AG10803 (cell line): ENCODE data around the gene FAM53A.
"Not testable (repeated sequence)": the region's sequence is repeated elsewhere in the genome, so short reads cannot be mapped to it uniquely, and the experiment has no call there.

Experiments
- DNase-seq: peaks from one replicate; pipeline ENCODE4 v3.0.0; 2010; ENCODE audit warnings: low read depth
- H3K4me3 ChIP-seq: 2 replicates; pipeline ENCODE4 v1.5.1; 2011; ENCODE audit warnings: mild to moderate bottlenecking, low read length, control low read depth
- TF ChIP-seq, protein P1 (sequence below): conservative IDR thresholded peaks from 2 replicates; pipeline ENCODE4 v1.5.1; 2011; ENCODE audit warnings: mild to moderate bottlenecking, low read length, control low read depth, inconsistent platforms

FAM53A gene

DNA sequence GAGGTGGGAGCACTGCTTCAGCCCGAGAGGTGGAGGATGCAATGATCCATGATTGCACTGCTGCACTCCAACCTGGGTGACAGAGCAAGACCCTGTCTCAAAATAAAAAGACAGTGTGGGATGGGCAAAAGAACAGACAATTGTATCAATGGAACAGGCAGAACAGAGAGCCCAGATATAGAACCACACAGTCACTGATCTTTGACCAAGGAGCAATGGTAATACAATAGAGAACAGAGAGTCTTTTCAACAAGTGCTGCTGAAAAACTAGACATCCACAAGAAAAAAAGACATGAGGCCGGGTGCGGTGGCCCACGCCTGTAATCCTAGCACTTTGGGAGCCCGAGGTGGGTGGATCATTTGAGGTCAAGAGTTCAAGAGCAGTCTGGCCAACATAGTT lies 5.9 kb downstream of the FAM53A start:
- DNase-seq = no peak
- H3K4me3 ChIP-seq = no peak overlapping the region
- TF ChIP-seq, protein P1, sequence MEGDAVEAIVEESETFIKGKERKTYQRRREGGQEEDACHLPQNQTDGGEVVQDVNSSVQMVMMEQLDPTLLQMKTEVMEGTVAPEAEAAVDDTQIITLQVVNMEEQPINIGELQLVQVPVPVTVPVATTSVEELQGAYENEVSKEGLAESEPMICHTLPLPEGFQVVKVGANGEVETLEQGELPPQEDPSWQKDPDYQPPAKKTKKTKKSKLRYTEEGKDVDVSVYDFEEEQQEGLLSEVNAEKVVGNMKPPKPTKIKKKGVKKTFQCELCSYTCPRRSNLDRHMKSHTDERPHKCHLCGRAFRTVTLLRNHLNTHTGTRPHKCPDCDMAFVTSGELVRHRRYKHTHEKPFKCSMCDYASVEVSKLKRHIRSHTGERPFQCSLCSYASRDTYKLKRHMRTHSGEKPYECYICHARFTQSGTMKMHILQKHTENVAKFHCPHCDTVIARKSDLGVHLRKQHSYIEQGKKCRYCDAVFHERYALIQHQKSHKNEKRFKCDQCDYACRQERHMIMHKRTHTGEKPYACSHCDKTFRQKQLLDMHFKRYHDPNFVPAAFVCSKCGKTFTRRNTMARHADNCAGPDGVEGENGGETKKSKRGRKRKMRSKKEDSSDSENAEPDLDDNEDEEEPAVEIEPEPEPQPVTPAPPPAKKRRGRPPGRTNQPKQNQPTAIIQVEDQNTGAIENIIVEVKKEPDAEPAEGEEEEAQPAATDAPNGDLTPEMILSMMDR = no peak

DNA sequence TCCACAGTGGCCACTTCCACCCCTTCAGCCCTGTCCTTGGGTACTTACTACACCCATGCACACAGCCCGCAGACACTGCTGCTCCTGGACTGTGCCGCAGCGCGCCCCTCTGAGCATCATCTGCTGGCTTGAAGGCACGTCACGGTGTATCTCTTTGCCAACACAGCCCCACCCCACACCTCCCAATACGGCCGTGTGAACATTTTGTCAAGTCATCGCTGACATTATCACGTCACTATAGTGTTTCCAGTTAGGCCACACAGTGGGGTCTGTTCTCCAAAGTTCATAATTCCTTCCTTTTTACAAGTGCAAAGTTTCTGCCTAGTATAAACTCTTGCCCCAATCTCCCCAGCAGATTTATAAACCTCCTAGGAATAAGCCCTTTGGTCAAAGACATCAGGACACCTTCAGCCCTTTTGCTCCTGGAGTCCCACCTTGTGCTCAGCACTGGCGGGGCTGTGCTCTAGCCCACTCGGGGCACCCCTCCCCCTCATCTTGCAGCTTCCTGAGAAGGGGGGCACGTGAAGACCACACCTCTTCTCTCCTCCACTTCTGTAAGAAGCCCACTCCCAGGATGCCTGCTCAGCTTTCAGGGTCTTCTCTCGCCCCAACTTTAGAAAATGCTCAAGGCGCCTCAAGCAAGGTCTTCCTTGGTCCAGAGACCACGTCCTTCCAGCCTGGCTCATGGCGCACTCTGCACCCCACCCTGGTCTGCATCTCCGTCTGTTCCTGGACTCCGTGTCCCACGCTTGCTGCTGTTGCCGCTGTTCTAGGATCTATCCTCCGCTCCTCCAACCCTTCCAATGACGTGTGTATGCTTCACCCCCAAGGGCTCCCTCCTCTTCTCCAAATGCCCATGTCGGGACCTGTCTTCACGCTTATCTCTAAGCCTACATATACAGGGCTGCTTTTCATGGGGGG lies 7.2 kb downstream of the FAM53A start:
- TF ChIP-seq, protein P1 = no peak
- no peak for DNase-seq
- no peak overlapping the region for H3K4me3 ChIP-seq

DNA sequence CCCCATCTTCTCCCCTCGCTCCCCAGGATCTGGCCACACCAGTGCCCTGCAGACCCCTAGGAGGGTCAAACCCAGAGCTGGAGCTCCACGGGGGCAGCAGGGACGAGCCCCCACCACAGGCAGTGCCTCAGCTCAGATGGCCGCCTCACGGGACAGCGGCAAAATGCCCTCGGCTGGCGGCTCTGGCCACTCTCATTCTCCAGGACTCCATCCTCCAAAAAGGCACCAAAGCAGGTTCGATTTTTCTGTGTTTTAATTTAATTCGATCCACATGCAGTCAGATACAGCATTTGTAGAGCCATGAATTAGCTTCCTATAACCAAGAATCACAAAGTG lies 8.3 kb downstream of the FAM53A start:
- no peak overlapping the region for H3K4me3 ChIP-seq
- no peak for DNase-seq
- TF ChIP-seq, protein P1 = no peak

DNA sequence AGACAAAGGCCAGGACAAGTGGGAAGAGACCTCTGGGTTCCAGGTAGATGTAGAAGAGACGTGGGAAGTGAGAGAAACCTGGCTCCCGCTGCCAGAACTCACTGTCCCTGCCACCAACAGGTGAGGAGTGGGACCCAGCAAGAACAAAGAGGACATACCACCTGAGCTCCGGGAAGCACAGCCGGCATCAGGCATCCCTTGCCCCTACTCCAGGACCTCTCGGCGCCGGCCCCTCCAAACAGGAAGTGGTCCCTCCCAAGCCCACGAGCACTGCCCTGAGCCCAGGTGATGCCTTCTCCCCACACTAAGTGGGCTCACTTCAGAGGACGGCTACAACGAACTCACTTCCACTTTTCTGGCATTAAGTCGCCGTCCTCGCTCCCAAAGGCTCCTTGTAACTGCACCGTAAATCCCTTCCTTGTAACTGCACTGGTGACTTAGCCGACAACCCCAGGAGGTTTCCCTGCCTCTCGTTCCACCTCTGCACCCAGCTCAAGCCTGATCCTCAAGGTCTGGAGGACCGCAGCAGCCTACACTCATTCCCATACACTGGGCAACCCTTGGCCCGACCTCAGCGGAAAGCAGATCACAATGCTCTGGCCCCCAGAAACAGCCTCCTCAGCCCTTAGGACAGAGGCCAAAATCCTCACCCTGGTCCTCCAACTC lies 8.8 kb downstream of the FAM53A start:
- H3K4me3 ChIP-seq = no peak overlapping the region
- TF ChIP-seq, protein P1 = no peak
- no peak for DNase-seq

DNA sequence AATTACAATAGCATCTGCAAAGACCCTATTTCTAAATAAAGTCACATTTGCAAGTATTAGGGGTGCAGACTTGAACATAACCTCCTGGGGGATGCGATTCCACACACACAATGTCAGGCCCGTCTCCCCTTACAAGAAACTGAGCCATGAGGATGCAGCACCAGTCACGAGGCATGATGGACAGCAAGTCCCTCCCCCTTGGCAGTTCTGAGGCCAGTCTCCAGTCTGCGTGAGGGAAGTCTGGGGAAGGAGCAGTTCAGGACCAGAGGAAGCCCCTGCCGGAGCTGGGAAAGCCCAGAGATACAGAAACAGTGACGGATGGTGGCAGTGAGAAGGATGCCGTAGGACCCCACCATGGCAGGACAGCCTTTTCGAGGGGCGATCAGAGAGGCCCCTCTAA lies 9.4 kb downstream of the FAM53A start:
- no peak for DNase-seq
- TF ChIP-seq, protein P1 = no peak
- H3K4me3 ChIP-seq = no peak overlapping the region

DNA sequence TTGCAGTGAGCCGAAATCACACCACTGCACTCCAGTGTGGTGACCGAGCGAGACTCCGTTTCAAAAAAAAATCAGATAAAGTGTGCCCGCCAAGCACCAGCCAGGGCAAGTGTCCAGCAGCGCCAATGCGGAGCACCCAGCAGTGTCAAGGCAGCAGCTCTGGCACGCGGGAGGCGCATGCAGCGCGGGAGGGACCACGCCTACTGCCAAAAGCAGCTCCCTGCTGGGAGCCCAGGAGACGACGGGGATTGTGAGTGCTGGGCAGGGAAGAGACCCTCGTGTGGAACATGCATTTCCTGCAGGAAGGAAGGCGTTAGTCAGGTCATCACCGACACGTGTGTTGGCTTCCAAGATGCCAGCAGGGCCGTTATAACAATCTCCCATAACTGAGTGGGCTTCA lies 10.4 kb downstream of the FAM53A start:
- DNase-seq = no peak
- no peak overlapping the region for H3K4me3 ChIP-seq
- TF ChIP-seq, protein P1 = no peak

DNA sequence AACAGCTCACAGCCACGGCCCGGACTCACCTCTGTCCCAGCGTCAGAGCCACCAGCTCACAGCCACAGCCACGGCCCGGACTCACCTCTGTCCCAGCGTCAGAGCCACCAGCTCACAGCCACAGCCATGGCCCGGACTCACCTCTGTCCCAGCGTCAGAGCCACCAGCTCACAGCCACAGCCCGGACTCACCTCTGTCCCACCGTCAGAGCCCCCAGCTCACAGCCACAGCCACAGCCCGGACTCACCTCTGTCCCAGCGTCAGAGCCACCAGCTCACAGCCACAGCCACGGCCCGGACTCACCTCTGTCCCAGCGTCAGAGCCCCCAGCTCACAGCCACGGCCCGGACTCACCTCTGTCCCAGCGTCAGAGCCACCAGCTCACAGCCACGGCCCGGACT lies 13.1 kb downstream of the FAM53A start:
- DNase-seq = not testable (repeated sequence)

More for the DNA sequence above, 13.1 kb downstream of the FAM53A start:
- H3K4me3 ChIP-seq = not testable (repeated sequence)
